ENCODE measurements around the gene GJD3. TPM values are rescaled to one million over a fixed set of nuclear protein-coding genes. Genes with fewer than 3 reads are reported as not detected.

Gene GJD3
- total RNA-seq, 1 experiment from 2014 or later: not detected

GRCh38 chr17:40317880-40318829 lies 46.4 kb downstream of the GJD3 start:
- in situ Hi-C loops (cut with HindIII; ENCODE audit: low pct_unique_long_range_greater_than_20kb, low sequenced_read_pairs): no loop called here
- peak; percentile 94 for DNase-seq (ENCODE audit: low read depth)

GRCh38 chr17:40317345-40317873 lies 47.1 kb downstream of the GJD3 start:
- in situ Hi-C loops (cut with HindIII; ENCODE audit: low pct_unique_long_range_greater_than_20kb, low sequenced_read_pairs): no loop called here
- DNase-seq (ENCODE audit: low read depth): peak; percentile 70

GRCh38 chr17:40316571-40317344 lies 47.8 kb downstream of the GJD3 start:
- DNase-seq (ENCODE audit: low read depth): peak; percentile 66
- in situ Hi-C loops (cut with HindIII; ENCODE audit: low pct_unique_long_range_greater_than_20kb, low sequenced_read_pairs): no loop called here

- in situ Hi-C loops (cut with HindIII; ENCODE audit: low pct_unique_long_range_greater_than_20kb, low sequenced_read_pairs): no loop called here
- no peak for DNase-seq (ENCODE audit: low read depth)
These were observed 48.6 kb downstream of the GJD3 start for GRCh38 chr17:40315678-40316570.

- in situ Hi-C loops (cut with HindIII; ENCODE audit: low pct_unique_long_range_greater_than_20kb, low sequenced_read_pairs): no loop called here
- no peak for DNase-seq (ENCODE audit: low read depth)
These were observed 49.3 kb downstream of the GJD3 start for GRCh38 chr17:40315206-40315605.

DNA sequence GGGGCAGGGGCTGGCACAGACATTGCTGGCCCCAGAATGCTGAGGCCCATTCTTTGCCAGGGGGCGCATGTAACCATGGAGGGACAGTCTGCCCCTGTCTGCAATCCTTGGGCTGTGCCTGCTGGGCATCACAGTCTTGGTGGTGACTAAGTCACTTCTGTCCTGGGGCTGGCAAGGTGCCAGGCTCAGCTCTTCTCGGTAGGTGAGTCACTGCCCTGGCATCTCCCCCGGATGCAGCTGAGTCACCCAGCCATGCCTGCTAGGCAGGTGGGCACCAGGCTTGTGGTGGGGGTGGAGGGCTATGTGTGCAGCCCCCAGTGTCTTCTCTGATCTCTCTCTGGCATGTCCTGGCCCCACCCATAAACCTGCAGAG lies 50.0 kb downstream of the GJD3 start:
- peak; percentile 91 for DNase-seq (ENCODE audit: low read depth)
- in situ Hi-C loops (cut with HindIII; ENCODE audit: low pct_unique_long_range_greater_than_20kb, low sequenced_read_pairs): no loop called here

DNA sequence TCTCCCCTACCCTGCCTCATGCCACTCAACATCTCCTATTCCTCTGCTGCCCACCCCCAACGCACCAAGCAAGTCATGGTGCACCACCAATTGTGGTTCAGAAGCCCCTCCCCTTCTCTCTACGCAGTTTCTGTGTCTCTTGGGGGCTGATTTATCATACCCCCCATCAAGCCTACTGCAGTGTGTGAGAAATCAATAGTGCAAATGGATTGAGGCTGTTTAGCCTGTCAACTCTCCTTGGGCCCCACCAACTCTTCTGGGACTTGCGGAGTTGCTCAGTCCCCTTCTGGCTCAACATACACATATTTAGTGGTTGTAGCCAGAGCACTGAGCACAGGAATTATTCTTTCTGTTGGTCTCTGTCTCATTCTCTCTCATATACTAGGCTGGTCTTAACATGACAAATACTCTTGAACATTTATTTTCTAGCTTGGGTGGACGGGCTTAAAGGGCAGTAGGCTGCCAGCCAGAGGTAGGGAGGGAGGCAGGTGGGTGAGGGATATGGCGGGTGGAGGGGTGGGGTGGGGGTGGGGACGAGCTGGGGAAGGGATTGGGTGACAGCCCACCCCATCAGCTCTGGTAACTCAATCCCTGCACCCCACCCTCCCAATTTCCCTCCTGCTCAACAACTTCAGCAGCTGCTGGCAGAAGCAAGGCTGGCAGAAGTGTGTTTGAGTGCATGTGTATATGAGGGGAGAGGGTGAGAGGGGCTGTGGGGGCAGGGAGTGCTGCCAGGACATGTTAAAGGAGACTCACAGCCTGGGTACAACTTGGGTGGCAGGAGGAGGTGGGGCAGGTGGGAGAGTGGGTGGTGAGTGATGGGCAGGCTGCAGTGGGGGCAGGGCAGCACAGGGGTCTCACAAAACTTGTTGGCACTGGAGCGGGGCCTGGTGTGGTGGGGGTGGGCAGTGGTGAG lies 50.6 kb downstream of the GJD3 start:
- DNase-seq (ENCODE audit: low read depth): peak; percentile 59
- in situ Hi-C loops (cut with HindIII; ENCODE audit: low pct_unique_long_range_greater_than_20kb, low sequenced_read_pairs): no loop called here

Other genes with a start within 250 kb of the GJD3 start
- gene MSL1, start 242.8 kb downstream of the GJD3 start, total RNA-seq (2014; rRNA removed; shearing (Covaris generic); ENCODE audit: low replicate concordance): 32.3 and 42.7 TPM in 2 replicates
- 27.5 and 37.9 TPM in 2 replicates for gene CASC3, start 224.2 kb downstream of the GJD3 start, total RNA-seq (2014; rRNA removed; shearing (Covaris generic); ENCODE audit: low replicate concordance)
- gene RAPGEFL1, start 187.3 kb downstream of the GJD3 start, total RNA-seq (2014; rRNA removed; shearing (Covaris generic); ENCODE audit: low replicate concordance): 1.7 and 5.9 TPM in 2 replicates
- 7.7 and 9.1 TPM in 2 replicates for gene WIPF2, start 145.4 kb downstream of the GJD3 start, total RNA-seq (2014; rRNA removed; shearing (Covaris generic); ENCODE audit: low replicate concordance)
- 60.9 and 68.1 TPM in 2 replicates for gene CDC6, start 76.9 kb downstream of the GJD3 start, total RNA-seq (2014; rRNA removed; shearing (Covaris generic); ENCODE audit: low replicate concordance)
- 11.4 and 26.0 TPM in 2 replicates for gene RARA, start 55.6 kb downstream of the GJD3 start, total RNA-seq (2014; rRNA removed; shearing (Covaris generic); ENCODE audit: low replicate concordance)
- gene TOP2A, start 53.2 kb upstream of the GJD3 start, total RNA-seq (2014; rRNA removed; shearing (Covaris generic); ENCODE audit: low replicate concordance): 131 and 148 TPM in 2 replicates
- 198 and 232 TPM in 2 replicates for gene IGFBP4, start 78.7 kb upstream of the GJD3 start, total RNA-seq (2014; rRNA removed; shearing (Covaris generic); ENCODE audit: low replicate concordance)
- not detected in 2 replicates for gene TNS4, start 136.9 kb upstream of the GJD3 start, total RNA-seq (2014; rRNA removed; shearing (Covaris generic); ENCODE audit: low replicate concordance)
- not detected in 2 replicates for gene CCR7, start 200.7 kb upstream of the GJD3 start, total RNA-seq (2014; rRNA removed; shearing (Covaris generic); ENCODE audit: low replicate concordance)

Measured in Caki2 (cell line).